ENCODE data around the gene OR52J3. TPM values are rescaled to one million over a fixed set of nuclear protein-coding genes. Genes with fewer than 3 reads are reported as not detected.

The OR52J3 gene
- total RNA-seq, 1 donor from 2014 or later = not detected

DNA sequence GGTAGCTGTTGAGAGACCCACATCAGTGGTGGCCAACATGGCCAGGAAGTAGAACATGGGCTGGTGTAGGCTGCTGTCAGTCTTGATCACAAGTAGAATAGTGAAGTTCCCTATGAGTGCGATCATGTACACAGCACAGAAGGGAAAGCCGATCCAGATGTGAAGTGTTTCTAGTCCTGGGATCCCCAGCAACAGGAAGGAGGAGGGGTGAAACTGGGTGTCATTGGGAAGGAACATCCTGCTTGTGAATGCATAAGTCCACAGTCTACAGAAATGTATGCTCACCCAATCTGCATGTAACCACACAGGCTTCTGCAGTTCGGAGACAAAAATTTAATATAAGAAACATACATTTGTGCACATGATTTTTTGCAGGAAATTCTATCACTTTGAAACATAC lies 13.1 kb downstream of the OR52J3 start, which contains the start of gene OR52E2:
Gene OR52E2, minus strand, starts transcription at position 237 of the 400 bp plus-strand sequence. Its CDS starts 0 bp downstream, at position 237.
- TF ChIP-seq, protein P1, sequence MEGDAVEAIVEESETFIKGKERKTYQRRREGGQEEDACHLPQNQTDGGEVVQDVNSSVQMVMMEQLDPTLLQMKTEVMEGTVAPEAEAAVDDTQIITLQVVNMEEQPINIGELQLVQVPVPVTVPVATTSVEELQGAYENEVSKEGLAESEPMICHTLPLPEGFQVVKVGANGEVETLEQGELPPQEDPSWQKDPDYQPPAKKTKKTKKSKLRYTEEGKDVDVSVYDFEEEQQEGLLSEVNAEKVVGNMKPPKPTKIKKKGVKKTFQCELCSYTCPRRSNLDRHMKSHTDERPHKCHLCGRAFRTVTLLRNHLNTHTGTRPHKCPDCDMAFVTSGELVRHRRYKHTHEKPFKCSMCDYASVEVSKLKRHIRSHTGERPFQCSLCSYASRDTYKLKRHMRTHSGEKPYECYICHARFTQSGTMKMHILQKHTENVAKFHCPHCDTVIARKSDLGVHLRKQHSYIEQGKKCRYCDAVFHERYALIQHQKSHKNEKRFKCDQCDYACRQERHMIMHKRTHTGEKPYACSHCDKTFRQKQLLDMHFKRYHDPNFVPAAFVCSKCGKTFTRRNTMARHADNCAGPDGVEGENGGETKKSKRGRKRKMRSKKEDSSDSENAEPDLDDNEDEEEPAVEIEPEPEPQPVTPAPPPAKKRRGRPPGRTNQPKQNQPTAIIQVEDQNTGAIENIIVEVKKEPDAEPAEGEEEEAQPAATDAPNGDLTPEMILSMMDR (conservative IDR thresholded peaks at IDR 0.05; ENCODE audit: low read depth, low read length) = no peak
- H3K4me3 ChIP-seq (ENCODE audit: low read depth, low read length) = no peak within 1 kb of the TSS
- no peak for DNase-seq (ENCODE audit: low read depth)

DNA sequence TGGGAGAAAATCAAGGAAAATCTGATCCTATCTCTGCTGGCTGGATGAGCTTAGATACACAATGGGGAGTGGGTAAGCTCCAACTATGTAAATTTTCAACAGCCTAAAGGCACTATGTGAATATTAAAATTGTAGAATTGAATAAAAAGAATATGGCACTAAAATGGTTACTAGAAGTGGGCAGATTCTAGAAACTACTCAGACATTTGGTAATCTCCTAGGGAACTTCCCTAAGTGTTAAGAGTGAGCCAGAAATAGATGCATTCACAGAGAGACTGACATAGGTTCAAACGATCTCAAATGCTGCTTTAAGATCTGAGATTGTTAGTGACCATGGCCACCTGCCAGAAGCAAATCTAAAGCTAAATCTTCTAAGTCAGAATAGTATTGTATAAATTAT lies 18.7 kb downstream of the OR52J3 start:
- TF ChIP-seq, protein P1 (conservative IDR thresholded peaks at IDR 0.05; ENCODE audit: low read depth, low read length) = no peak
- no peak for DNase-seq (ENCODE audit: low read depth)

DNA sequence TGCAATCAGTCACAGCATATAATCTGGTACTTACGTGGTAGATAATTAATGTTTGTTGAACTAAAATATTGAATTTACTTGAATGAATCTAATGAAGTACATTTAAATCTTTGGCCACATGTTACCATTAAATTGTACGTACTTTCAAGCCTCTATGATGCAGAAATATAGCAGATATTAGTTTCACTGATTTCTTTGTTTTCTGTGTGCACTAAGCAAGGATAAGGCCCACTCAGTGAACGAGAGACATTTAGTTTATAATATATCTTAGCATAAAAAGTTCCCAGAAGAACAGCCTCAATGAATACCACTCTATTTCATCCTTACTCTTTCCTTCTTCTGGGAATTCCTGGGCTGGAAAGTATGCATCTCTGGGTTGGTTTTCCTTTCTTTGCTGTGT lies 22.9 kb downstream of the OR52J3 start, which contains the start of gene OR52E1:
Gene OR52E1, plus strand, starts transcription at position 301 of the 400 bp plus-strand sequence.
- no peak within 1 kb of the TSS for H3K4me3 ChIP-seq (ENCODE audit: low read depth, low read length)
- TF ChIP-seq, protein P1 (conservative IDR thresholded peaks at IDR 0.05; ENCODE audit: low read depth, low read length) = no peak
- DNase-seq (ENCODE audit: low read depth) = no peak

More for the DNA sequence above, 18.7 kb downstream of the OR52J3 start:
- no peak overlapping the region for H3K4me3 ChIP-seq (ENCODE audit: low read depth, low read length)

DNA sequence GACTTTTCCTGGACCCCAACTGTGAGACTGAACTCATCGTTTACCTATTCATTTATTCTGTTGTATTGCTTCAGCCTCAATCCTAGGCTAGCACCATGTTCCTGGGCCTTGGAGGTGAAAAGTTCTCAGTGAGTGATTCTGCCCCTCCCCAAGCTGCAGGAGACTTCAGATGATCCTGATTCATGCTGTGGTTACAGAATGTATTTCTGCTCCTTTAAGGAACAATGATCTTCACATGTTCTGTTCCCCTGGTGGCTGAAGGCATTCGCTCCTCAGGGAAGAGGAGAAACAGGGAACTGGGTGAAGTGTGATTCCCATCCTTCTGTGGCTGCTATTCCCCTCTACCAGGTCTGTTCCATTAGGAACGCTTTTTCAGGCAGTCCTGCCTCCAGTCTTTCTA lies 25.5 kb downstream of the OR52J3 start:
- TF ChIP-seq, protein P1 (conservative IDR thresholded peaks at IDR 0.05; ENCODE audit: low read depth, low read length) = peak; percentile 12
- peak; percentile 3 for DNase-seq (ENCODE audit: low read depth)

DNA sequence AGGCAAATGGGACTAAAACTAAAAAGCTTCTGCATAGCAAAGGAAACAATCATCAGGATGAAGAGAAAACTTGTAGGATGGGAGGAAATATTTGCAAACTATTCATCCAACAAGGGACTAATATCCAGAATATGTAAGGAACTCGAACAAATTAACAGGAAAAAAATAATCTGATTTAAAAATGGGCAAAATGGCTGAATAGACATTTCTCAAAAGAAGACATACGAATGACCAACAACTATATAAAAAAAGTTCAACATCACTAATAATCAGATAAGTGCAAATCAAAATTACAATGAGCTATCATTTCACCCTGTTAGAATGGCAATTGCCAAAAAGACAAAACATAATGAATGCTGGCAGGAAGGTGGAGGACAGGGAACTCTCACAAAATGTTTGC lies 35.1 kb downstream of the OR52J3 start:
- no peak overlapping the region for H3K4me3 ChIP-seq (ENCODE audit: low read depth, low read length)
- TF ChIP-seq, protein P1 (conservative IDR thresholded peaks at IDR 0.05; ENCODE audit: low read depth, low read length) = no peak
- DNase-seq (ENCODE audit: low read depth) = no peak

More for the DNA sequence above, 25.5 kb downstream of the OR52J3 start:
- H3K4me3 ChIP-seq (ENCODE audit: low read depth, low read length) = no peak overlapping the region

DNA sequence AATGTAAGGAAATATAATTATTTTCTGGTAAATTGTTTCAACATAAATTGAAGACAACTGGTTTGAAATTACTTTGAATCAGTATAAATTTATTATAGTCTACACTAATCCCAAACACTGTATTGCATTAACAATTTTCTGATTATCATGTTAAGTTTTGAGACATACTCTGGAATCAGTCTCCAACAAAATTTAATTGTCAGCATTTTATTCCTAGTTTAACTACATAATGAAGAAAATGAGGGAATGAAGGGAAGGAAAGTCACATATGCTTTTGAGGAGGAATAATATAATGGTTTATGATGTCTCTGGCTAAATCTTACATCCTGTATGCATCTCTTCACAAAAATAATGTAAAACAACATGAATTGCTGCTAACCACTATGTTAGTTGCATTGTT lies 37.3 kb downstream of the OR52J3 start:
- no peak overlapping the region for H3K4me3 ChIP-seq (ENCODE audit: low read depth, low read length)
- TF ChIP-seq, protein P1 (conservative IDR thresholded peaks at IDR 0.05; ENCODE audit: low read depth, low read length) = no peak
- no peak for DNase-seq (ENCODE audit: low read depth)

DNA sequence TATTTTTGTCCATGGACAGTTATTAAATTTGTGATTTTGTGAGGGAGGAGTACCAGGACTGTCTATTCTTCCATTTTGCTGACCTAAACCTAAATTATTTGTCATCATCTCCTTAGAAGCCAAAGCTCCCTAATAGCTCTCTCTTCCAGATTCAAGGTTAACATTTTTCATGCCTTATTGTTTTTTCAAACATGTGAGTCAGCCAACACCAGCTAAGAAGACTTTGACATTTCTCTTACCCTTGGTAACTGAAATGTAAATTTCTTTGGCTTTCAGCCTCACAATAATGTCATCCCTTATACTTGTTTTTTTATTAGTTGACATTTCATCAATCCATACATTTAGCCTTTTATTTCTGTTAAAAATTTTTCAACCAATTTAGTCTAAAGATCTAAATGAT lies 42.2 kb downstream of the OR52J3 start:
- no peak overlapping the region for H3K4me3 ChIP-seq (ENCODE audit: low read depth, low read length)
- no peak for DNase-seq (ENCODE audit: low read depth)
- TF ChIP-seq, protein P1 (conservative IDR thresholded peaks at IDR 0.05; ENCODE audit: low read depth, low read length) = no peak

Measured in epithelial cell of proximal tubule (primary cell).